Cardiac fibroblast (primary cell): Measurements from ENCODE around the gene ASCC1.
"Not testable (repeated sequence)": the region's sequence is repeated elsewhere in the genome, so short reads cannot be mapped to it uniquely, and the experiment has no call there.

Experiments used
- DNase-seq, 2 donors: peaks; one replicate each; pipeline versions ENCODE4 v3.0.0 to v3.0.0-alpha.2; 2010; ENCODE audit warnings: low read depth in 2 of 2
- H3K4me3 ChIP-seq, 2 donors: replicated peaks in 1 of 2; 1 replicate in 1 of 2; 2 replicates in 1 of 2; pipeline ENCODE4 v1.5.1; 2011; ENCODE audit warnings: low read depth in 2 of 2, low read length in 2 of 2, mild to moderate bottlenecking in 2 of 2, moderate library complexity in 1 of 2
- TF ChIP-seq, protein P1 (sequence below): IDR thresholded peaks from one replicate; pipeline ENCODE4 v1.5.1; 2011; ENCODE audit warnings: low read depth, mild to moderate bottlenecking, low read length, inconsistent platforms

Gene ASCC1

DNA sequence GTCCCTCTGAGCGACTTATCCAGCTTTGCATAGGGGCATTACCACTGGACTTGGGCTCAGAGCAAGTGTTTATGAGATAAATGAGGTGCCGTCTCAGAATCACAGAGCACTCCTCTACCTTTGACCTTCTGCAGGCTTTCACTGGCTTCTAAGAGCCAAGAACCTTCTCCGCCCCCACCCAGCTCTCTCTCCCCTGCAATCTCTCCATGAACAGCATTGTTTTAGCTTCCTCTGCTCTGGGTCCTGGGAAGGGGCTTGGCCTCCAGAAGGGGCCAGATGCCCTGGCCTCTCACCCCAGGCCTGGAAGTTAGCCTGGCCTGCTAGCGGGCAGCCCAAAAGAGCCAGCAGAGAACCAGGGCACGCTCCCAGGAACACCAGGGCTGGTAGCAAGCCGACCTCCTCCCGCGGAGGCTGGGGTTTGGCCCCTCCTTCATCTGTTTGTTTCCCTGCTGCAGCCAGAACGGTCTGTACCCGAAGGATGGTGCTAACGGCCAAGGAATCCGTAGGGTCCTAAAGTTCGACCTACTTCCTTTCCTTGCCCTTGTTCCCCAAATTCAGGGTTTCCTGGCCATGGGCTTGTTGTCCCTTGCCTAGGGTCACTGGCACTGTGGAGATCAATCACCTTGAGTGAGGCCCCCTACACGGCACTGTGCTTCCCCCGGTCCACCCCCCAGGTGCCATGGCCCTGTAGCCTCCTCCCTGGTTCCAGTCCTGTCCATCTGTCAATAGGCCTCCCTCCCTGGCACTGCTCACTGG lies 38.9 kb upstream of the ASCC1 start:
- TF ChIP-seq, protein P1, sequence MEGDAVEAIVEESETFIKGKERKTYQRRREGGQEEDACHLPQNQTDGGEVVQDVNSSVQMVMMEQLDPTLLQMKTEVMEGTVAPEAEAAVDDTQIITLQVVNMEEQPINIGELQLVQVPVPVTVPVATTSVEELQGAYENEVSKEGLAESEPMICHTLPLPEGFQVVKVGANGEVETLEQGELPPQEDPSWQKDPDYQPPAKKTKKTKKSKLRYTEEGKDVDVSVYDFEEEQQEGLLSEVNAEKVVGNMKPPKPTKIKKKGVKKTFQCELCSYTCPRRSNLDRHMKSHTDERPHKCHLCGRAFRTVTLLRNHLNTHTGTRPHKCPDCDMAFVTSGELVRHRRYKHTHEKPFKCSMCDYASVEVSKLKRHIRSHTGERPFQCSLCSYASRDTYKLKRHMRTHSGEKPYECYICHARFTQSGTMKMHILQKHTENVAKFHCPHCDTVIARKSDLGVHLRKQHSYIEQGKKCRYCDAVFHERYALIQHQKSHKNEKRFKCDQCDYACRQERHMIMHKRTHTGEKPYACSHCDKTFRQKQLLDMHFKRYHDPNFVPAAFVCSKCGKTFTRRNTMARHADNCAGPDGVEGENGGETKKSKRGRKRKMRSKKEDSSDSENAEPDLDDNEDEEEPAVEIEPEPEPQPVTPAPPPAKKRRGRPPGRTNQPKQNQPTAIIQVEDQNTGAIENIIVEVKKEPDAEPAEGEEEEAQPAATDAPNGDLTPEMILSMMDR = no peak
- peak; percentile 89 to 92 for DNase-seq
- H3K4me3 ChIP-seq = peak overlapping the region in 1 of 2 donors; percentile 24

DNA sequence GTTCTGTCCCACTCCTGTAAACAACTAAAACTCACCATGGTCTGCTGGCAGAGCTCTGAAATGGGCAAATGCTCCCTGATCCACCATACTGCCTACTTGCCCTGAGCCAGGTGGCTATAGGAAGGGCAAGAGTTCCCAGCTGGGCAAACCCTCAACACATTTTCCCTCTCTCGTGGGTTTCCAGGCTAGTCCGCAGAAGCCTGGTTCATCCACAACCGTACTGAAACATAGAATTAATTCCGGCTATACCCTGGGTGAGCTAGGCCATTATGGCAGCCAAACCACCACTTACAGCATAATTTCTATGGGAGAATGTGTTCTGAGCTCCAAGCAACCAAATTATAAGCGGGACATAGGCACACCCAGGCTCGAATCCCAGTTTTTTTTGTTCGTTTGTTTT lies 37.5 kb upstream of the ASCC1 start:
- TF ChIP-seq, protein P1 = no peak

DNA sequence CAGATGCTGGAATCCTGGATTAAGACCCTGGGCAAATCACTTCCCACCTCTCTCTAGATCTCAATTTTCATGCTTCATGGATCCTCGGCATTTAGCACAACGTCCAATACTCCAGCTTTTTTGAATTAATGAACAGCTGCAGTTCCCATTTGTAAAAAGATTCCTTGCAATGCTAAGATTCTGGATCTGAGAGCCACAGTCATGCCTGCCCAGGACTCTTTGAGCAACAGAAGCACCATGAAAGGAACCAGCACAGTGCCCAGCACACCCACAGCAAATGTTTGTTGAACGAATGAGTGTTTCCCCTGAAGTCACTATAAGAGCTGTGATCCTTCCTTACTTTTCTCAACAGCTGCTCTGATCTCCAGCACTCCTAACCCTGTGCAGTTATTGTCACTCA lies 36.9 kb upstream of the ASCC1 start:
- TF ChIP-seq, protein P1 = no peak
- no peak overlapping the region for H3K4me3 ChIP-seq
- no peak for DNase-seq

More for the DNA sequence above, 37.5 kb upstream of the ASCC1 start:
- H3K4me3 ChIP-seq = no peak overlapping the region
- DNase-seq = no peak

DNA sequence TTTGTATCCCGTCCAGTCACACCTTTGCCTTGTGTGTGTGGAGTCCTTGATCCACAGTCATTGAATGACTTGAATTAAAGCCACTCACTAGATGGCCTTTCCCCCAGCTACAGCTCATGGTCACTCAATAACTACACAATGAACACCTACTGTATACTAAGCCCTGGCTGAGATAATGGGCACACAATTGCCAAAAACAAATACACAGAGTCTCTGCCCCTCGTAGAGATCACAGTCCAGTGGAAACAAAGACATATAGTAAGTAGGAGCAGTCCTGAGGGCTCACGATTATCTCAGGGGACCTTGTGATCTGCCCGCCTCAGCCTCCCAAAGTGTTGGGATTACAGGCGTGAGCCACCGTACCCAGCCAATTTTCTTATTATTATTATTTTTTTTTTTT lies 35.6 kb upstream of the ASCC1 start:
- H3K4me3 ChIP-seq = no peak overlapping the region
- TF ChIP-seq, protein P1 = no peak
- DNase-seq = no peak

DNA sequence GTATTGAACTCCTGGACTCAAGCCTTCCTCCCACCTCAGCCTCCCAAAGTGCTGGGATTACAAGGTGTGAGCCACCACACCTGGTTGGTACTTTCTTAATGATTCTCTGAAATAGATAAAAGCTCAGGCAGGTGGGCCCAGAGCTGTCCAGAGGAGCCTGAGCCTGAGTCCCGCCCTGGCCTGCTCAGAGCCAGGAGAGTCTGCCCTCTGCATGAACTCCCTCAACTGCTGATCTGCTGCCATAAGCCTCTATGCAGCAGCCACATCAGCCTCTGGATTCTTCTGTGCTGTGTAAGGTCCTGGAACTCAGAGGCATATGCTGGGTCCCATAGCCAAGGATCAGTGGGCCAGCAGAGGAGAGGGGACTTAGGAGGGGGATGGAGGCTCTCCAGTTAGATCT lies 34.6 kb upstream of the ASCC1 start:
- DNase-seq = peak; percentile 82 to 93
- H3K4me3 ChIP-seq = no peak overlapping the region
- TF ChIP-seq, protein P1 = no peak

DNA sequence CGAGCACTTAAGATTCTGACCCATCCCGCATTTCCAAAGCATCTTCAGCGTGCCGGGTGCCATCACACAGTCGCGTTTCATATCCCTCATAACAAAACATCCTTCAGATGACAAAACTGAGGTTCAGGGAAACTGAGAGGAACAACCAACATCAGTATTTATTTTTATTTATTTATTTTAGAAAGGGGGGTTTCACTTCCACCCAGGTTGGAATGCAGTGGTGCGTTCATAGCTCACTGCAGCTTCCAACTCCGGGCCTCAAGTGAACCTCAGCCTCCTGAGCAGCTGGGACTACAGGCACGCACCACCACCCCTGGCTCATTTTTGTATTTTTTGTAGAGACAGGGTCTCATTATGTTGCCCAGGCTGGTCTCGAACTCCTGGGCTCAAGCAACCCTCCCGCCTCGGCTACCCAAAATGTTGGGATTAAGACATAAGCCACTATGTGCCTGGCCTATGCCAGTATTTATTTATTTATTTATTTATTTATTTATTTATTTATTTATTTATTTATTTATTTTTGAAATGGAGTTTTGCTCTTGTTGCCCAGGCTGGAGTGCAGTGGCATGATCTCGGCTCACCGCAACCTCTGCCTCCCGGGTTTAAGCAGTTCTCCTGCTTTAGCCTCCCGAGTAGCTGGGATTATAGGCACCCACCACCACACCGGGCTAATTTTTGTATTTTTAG lies 33.2 kb upstream of the ASCC1 start:
- DNase-seq, H3K4me3 ChIP-seq: not testable (repeated sequence)

DNA sequence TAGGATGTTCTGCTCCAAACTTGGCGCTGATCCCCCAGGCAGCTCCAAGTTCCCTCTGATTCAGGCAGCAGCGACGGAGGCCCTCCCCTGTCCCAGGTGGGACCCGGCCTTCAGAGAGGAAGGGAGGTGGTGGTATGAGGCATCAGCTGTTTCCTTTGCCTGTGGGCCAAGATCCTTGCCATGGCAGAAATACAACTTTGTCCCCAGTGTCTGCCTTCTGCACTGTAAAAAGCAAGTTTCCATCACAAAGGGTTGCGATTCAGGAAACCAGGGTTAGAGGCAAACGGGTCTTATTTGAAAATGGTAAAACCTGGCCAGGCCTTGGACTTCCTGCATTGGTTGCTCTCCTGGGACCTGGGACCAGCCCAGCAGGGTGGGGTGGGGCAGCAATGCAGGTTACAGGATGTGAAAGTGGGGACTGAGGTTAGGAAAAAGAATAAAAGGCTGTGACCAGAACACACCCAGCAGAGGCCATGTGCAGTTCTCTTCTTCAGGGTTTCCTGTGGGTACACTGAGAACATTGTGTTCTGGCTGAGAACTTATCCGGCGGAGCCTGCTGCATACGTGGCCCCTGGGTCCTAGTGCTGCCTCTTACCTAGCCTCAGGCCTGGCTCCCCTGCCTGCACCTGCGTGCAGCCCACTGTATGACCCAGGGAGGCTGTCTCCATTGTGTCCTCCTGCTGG lies 32.5 kb upstream of the ASCC1 start:
- TF ChIP-seq, protein P1 = no peak
- H3K4me3 ChIP-seq = peak overlapping the region; percentile 25 to 28
- DNase-seq = peak; percentile 87 to 91
